ENCODE results near the gene ATAD3B. TPM values are rescaled to one million over a fixed set of nuclear protein-coding genes. Genes with fewer than 3 reads are reported as not detected.

ATAD3B gene
- total and polyA plus RNA-seq, 2 of the 13 experiments (the other 11 are each of a cell fraction or from before 2014, with no cell fraction given), result 9.6 to 31.1 TPM

- no peak for TF ChIP-seq TIGD3 (CRISPR knock-in tag; IDR thresholded peaks at IDR 0.05; ENCODE audit: borderline replicate concordance)
- 0 out of 2 replicates have a peak, but pooled peaks have one; percentile 59 for TF ChIP-seq ZFP1 (CRISPR knock-in tag; IDR thresholded peaks at IDR 0.05)
- no peak for TF ChIP-seq DMAP1 (CRISPR knock-in tag; IDR thresholded peaks at IDR 0.05)
- 0 out of 2 replicates have a peak, but pooled peaks have one; percentile 29 for TF ChIP-seq KDM3A (CRISPR knock-in tag; IDR thresholded peaks at IDR 0.05; ENCODE audit: low read depth)
- no peak for TF ChIP-seq ZSCAN21 (CRISPR knock-in tag; IDR thresholded peaks at IDR 0.05; ENCODE audit: borderline replicate concordance)
- no peak for TF ChIP-seq DBP (CRISPR knock-in tag; IDR thresholded peaks at IDR 0.05; ENCODE audit: not compliant biosample characterization)
- TF ChIP-seq JUND (CRISPR knock-in tag; IDR thresholded peaks at IDR 0.05), result no peak
- no peak for TF ChIP-seq ZNF552 (CRISPR knock-in tag; IDR thresholded peaks at IDR 0.05; ENCODE audit: borderline replicate concordance)
- TF ChIP-seq HNF1B (CRISPR knock-in tag; IDR thresholded peaks at IDR 0.05), result peak; percentile 65; the same call in 1 of the 2 replicates
- no peak for TF ChIP-seq ZNF790 (CRISPR knock-in tag; IDR thresholded peaks at IDR 0.05; ENCODE audit: borderline replicate concordance)
- peak; percentile 98 for TF ChIP-seq SAP130 (CRISPR knock-in tag; IDR thresholded peaks at IDR 0.05; ENCODE audit: low read depth)
- TF ChIP-seq PRDM10 (CRISPR knock-in tag; IDR thresholded peaks at IDR 0.05; ENCODE audit: low read depth), result 0 out of 2 replicates have a peak, but pooled peaks have one; percentile 67
- 0 out of 2 replicates have a peak, but pooled peaks have one; percentile 24 for TF ChIP-seq ELF3 (CRISPR knock-in tag; IDR thresholded peaks at IDR 0.05)
- no peak for TF ChIP-seq ZNF607 (CRISPR knock-in tag; IDR thresholded peaks at IDR 0.05; ENCODE audit: borderline replicate concordance)
- TF ChIP-seq IRF1 (CRISPR knock-in tag; IDR thresholded peaks at IDR 0.05; ENCODE audit: low read depth), result no peak
- peak; percentile 96 for TF ChIP-seq NFYC (CRISPR knock-in tag; IDR thresholded peaks at IDR 0.05)
- no peak for TF ChIP-seq ZNF431 (CRISPR knock-in tag; IDR thresholded peaks at IDR 0.05; ENCODE audit: borderline replicate concordance, low read depth)
- TF ChIP-seq RFX5 (IDR thresholded peaks at IDR 0.05; ENCODE audit: low read depth, low read length), result peak; percentile 54
- no peak for TF ChIP-seq MIXL1 (CRISPR knock-in tag; IDR thresholded peaks at IDR 0.05)
- TF ChIP-seq ZNF543 (CRISPR knock-in tag; IDR thresholded peaks at IDR 0.05), result 0 out of 2 replicates have a peak, but pooled peaks have one; percentile 30
- no peak for TF ChIP-seq STAT5B (CRISPR knock-in tag; IDR thresholded peaks at IDR 0.05)
- TF ChIP-seq NPAS2 (CRISPR knock-in tag; IDR thresholded peaks at IDR 0.05; ENCODE audit: borderline replicate concordance), result no peak
- peak; percentile 84 for TF ChIP-seq RBFOX2 (IDR thresholded peaks at IDR 0.05; ENCODE audit: low read depth, low read length)
Observed at GRCh38 chr1:1471389-1472052, at the start of gene ATAD3B (continued).
